HCT116 (cell line): ENCODE results near the gene KPNA3.

Experiments used
- CEBPB ChIP-seq: IDR thresholded peaks from 2 replicates; pipeline ENCODE4 v1.6.1; 2012; ENCODE audit warnings: low read depth
- CTCF ChIP-seq, 3 experiments: fragments of 200-600 bp in 1 of 3; sonication (generic) in 1 of 3; IDR thresholded peaks in 2 of 3; conservative IDR thresholded peaks in 1 of 3; 2 replicates each; pipeline ENCODE4 v1.5.1; 2012 to 2017; ENCODE audit warnings: low read depth in 2 of 3, low read length in 2 of 3, antibody characterized with exemption in 1 of 3, borderline replicate concordance in 1 of 3, control low read depth in 1 of 3, mild to moderate bottlenecking in 1 of 3, mixed read lengths in 1 of 3, mixed run types in 1 of 3, moderate library complexity in 1 of 3; ENCODE audit not compliant: insufficient read depth in 1 of 3
- EZH2phosphoT487 ChIP-seq: fragments of 200-600 bp; IDR thresholded peaks from 2 replicates; pipeline ENCODE4 v1.6.1; 2018; ENCODE audit warnings: antibody characterized with exemption, borderline replicate concordance
- FOSL1 ChIP-seq: IDR thresholded peaks from 2 replicates; pipeline ENCODE4 v1.6.1; 2012; ENCODE audit warnings: low read depth
- JUND ChIP-seq: IDR thresholded peaks from 2 replicates; pipeline ENCODE4 v1.6.1; 2012
- MAX ChIP-seq: IDR thresholded peaks from 2 replicates; pipeline ENCODE4 v1.6.1; 2012
- POLR2A ChIP-seq: IDR thresholded peaks from 2 replicates; pipeline ENCODE4 v1.7.0; 2011; ENCODE audit warnings: borderline replicate concordance; ENCODE audit not compliant: insufficient read depth, insufficient read length; ENCODE audit errors: extremely low read depth
- RAD21 ChIP-seq: IDR thresholded peaks from 2 replicates; pipeline ENCODE4 v1.6.1; 2012; ENCODE audit warnings: low read depth, mild to moderate bottlenecking
- REST ChIP-seq: IDR thresholded peaks from 2 replicates; pipeline ENCODE4 v1.6.1; 2012; ENCODE audit warnings: low read depth
- SIN3A ChIP-seq: IDR thresholded peaks from 2 replicates; pipeline ENCODE4 v1.6.1; 2012; ENCODE audit warnings: low read depth
- SRF ChIP-seq: IDR thresholded peaks from 2 replicates; pipeline ENCODE4 v1.6.1; 2012; ENCODE audit warnings: low read depth
- YY1 ChIP-seq: IDR thresholded peaks from 2 replicates; pipeline ENCODE4 v1.6.1; 2011; ENCODE audit warnings: low read length, low read depth, moderate library complexity, mild to moderate bottlenecking; ENCODE audit not compliant: insufficient replicate concordance; ENCODE audit errors: extremely low read depth
- ZBTB33 ChIP-seq: IDR thresholded peaks from 2 replicates; pipeline ENCODE4 v1.6.1; 2011; ENCODE audit warnings: mild to moderate bottlenecking, low read length, moderate library complexity; ENCODE audit not compliant: insufficient replicate concordance; ENCODE audit errors: extremely low read depth
- ZNF274 ChIP-seq: fragments of 200-500 bp; sonication (Bioruptor generic); IDR thresholded peaks from 2 replicates; pipeline ENCODE4 v1.6.1; 2014; ENCODE audit warnings: mild to moderate bottlenecking, low read depth, low read length, inconsistent platforms

GRCh38 chr13:49670828-49671227 is 121.7 kb downstream of the KPNA3 start:
- TF ChIP-seq CTCF (IDR thresholded peaks at IDR 0.05 in 2 of 3, conservative IDR thresholded peaks at IDR 0.05 in 1 of 3; ENCODE audit: borderline replicate concordance in 1 of 3, insufficient read depth in 1 of 3, low read depth in 2 of 3, low read length in 2 of 3): no peak
- TF ChIP-seq ZBTB33: no peak
- no peak for TF ChIP-seq YY1
- TF ChIP-seq SIN3A: no peak
- TF ChIP-seq RAD21: no peak
- no peak for TF ChIP-seq ZNF274
- TF ChIP-seq SRF: no peak
- TF ChIP-seq EZH2phosphoT487: no peak
- no peak for TF ChIP-seq FOSL1
- no peak for TF ChIP-seq CEBPB
- no peak for TF ChIP-seq POLR2A
- no peak for TF ChIP-seq JUND
- TF ChIP-seq MAX: no peak
- no peak for TF ChIP-seq REST
